DOHH2 (cell line): ENCODE measurements around the gene KRTAP10-12.

Experiments used
- EZH2phosphoT487 ChIP-seq: fragments of 200-600 bp; sonication (generic); IDR thresholded peaks from 2 replicates; pipeline ENCODE4 v1.6.1; 2017; ENCODE audit warnings: borderline replicate concordance, mild to moderate bottlenecking, antibody characterized with exemption, low read length, moderate library complexity, mixed read lengths
- TF ChIP-seq, protein P1 (sequence below): fragments of 200-600 bp; sonication (generic); IDR thresholded peaks from one replicate; pipeline ENCODE4 v1.5.1; 2014; ENCODE audit warnings: antibody characterized with exemption, mild to moderate bottlenecking, low read depth, low read length; ENCODE audit not compliant: poor library complexity, severe bottlenecking

- no peak for TF ChIP-seq EZH2phosphoT487
- TF ChIP-seq, protein P1, sequence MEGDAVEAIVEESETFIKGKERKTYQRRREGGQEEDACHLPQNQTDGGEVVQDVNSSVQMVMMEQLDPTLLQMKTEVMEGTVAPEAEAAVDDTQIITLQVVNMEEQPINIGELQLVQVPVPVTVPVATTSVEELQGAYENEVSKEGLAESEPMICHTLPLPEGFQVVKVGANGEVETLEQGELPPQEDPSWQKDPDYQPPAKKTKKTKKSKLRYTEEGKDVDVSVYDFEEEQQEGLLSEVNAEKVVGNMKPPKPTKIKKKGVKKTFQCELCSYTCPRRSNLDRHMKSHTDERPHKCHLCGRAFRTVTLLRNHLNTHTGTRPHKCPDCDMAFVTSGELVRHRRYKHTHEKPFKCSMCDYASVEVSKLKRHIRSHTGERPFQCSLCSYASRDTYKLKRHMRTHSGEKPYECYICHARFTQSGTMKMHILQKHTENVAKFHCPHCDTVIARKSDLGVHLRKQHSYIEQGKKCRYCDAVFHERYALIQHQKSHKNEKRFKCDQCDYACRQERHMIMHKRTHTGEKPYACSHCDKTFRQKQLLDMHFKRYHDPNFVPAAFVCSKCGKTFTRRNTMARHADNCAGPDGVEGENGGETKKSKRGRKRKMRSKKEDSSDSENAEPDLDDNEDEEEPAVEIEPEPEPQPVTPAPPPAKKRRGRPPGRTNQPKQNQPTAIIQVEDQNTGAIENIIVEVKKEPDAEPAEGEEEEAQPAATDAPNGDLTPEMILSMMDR, result no peak
Measured at GRCh38 chr21:44658913-44659595, 37.9 kb upstream of the KRTAP10-12 start.
